ENCODE results near the gene ITPR2.
"Not testable (repeated sequence)": the region's sequence is repeated elsewhere in the genome, so short reads cannot be mapped to it uniquely, and the experiment has no call there.

ITPR2 gene

DNA sequence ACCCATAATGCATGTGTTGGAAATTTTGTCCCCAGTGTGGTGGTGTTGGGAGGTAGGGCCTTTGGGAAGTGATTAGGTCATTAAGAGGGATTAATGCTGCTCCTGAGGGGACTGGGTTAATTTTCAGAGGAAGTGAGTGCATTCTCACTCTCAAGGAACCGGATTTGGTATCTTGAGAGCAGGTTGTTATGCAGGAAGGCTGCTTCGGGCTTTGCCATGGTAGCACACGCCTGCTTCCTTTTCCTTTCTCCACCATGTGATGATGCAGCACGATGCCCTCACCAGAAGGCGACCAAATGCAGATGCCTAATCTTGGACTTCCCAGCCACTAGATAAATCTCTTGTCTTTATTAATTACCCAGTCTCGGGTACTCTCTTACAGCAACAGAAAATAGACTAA, 380.5 kb downstream of the ITPR2 start:
- Histone ChIP-seq H3K27me3 (ENCODE audit: control insufficient read depth, insufficient read depth, low read length) (no peaks in the 10 kb centered on the region), H3K27ac (ENCODE audit: low read depth, low read length) (no peak overlapping the region), H3K4me1 (ENCODE audit: control insufficient read depth, insufficient read depth, low read length) (peaks cover 6% of the 10 kb centered on the region; the same call in 1 of the 2 replicates), H3K9me3 (ENCODE audit: control insufficient read depth, insufficient read depth, low read length) (no peaks in the 10 kb centered on the region), H3K36me3 (ENCODE audit: control insufficient read depth, insufficient read depth, low read length) (no peaks in the 10 kb centered on the region), H3K4me3 (ENCODE audit: low read depth, low read length) (no peak overlapping the region), H3K9ac (ENCODE audit: low read depth, low read length) (no peak overlapping the region)

DNA sequence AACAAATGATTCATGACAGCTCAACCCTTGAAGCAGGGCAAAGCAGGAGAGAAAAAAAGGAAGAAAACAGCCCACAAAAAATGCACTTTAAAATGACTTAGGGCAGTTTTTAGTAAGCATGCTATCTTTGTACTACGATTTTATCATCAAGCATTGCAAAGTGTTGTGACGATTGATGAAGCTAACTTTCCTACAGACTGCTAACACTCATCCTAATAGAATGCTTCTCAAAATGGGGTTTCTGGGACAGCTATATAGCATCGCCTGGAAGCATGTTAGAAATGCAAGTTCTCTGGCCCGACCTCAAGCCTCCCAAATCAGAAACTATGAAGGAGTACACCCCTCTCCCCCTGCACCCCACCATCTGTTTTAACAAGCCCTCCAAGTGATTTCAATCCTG, 381.2 kb downstream of the ITPR2 start:
- no peaks in the 10 kb centered on the region for H3K36me3 ChIP-seq (ENCODE audit: control insufficient read depth, insufficient read depth, low read length)
- no peak overlapping the region for H3K27ac ChIP-seq (ENCODE audit: low read depth, low read length)
- no peaks in the 10 kb centered on the region for H3K9me3 ChIP-seq (ENCODE audit: control insufficient read depth, insufficient read depth, low read length)
- no peaks in the 10 kb centered on the region for H3K27me3 ChIP-seq (ENCODE audit: control insufficient read depth, insufficient read depth, low read length)
- H3K4me1 ChIP-seq (ENCODE audit: control insufficient read depth, insufficient read depth, low read length): peaks cover 6% of the 10 kb centered on the region; the same call in 1 of the 2 replicates
- no peak overlapping the region for H3K9ac ChIP-seq (ENCODE audit: low read depth, low read length)
- no peak overlapping the region for H3K4me3 ChIP-seq (ENCODE audit: low read depth, low read length)

DNA sequence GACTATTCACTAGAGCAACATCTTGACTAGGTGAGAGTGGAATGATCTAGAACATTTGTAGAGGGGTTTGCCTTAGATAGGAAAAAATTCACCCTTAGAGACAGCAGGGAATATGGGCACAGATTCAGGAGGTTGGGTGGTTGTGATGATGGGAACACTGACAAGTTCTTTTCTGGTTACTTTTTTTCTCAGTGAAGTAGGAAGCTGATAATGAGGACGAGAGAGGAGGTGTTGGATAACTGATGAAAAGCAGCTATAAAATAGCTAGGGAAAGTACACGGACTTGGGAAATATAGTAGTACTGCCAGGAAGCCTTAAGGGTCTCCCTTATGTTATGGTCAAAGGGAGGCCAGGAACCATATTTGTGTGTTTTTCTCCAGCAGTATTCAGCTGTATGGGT, 387.1 kb downstream of the ITPR2 start:
- Histone ChIP-seq H3K4me1 (ENCODE audit: control insufficient read depth, insufficient read depth, low read length) (peaks cover 6% of the 10 kb centered on the region; the same call in 1 of the 2 replicates), H3K27ac (ENCODE audit: low read depth, low read length) (no peak overlapping the region)

DNA sequence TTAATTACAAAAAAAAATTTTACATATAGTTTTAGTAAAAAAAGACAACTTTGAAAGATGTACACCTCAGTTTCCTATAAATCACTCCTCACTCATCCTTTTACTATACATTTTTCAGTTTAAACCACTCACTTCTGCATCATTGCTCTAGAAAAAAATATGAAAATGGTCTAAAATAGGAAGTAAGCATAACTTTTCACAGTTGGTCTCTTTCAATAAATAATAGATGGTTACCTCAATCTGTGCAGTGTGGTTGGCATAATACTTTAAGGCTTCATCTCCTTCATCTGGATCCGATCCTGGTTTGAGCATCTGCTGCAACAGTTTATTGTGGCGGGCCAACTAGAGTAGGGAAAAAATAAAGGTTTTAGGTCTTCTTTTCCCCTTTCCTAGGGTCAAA, 389.7 kb downstream of the ITPR2 start:
- Histone ChIP-seq H3K27ac (ENCODE audit: low read depth, low read length) (no peak overlapping the region), H3K9ac (ENCODE audit: low read depth, low read length) (no peak overlapping the region), H3K9me3 (ENCODE audit: control insufficient read depth, insufficient read depth, low read length) (no peaks in the 10 kb centered on the region), H3K27me3 (ENCODE audit: control insufficient read depth, insufficient read depth, low read length) (no peaks in the 10 kb centered on the region), H3K4me3 (ENCODE audit: low read depth, low read length) (no peak overlapping the region), H3K4me1 (ENCODE audit: control insufficient read depth, insufficient read depth, low read length) (peaks cover 6% of the 10 kb centered on the region; the same call in 1 of the 2 replicates), H3K36me3 (ENCODE audit: control insufficient read depth, insufficient read depth, low read length) (no peaks in the 10 kb centered on the region)

More for the DNA sequence above, 387.1 kb downstream of the ITPR2 start:
- Histone ChIP-seq H3K9me3 (ENCODE audit: control insufficient read depth, insufficient read depth, low read length) (no peaks in the 10 kb centered on the region), H3K9ac (ENCODE audit: low read depth, low read length) (no peak overlapping the region), H3K27me3 (ENCODE audit: control insufficient read depth, insufficient read depth, low read length) (no peaks in the 10 kb centered on the region), H3K4me3 (ENCODE audit: low read depth, low read length) (no peak overlapping the region), H3K36me3 (ENCODE audit: control insufficient read depth, insufficient read depth, low read length) (no peaks in the 10 kb centered on the region)

DNA sequence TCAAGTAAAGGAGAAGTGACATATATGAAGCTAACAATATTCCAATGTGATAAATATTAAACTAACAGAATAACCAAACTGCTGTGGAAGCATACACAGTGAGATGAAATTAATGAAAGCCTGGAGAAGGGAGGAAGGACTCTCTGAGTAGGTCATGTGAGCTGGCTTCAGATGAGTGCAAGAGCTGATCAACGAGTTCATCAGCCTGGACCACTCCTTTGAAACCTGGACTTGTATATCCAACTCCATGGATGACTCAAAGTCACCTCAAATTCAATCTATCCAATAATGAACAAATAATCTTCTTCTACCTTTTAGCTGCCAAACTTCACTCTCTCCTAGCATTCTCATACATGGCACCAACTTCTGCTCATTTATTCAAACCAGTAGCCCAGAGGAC, 391.6 kb downstream of the ITPR2 start:
- no peak overlapping the region for H3K4me3 ChIP-seq (ENCODE audit: low read depth, low read length)

DNA sequence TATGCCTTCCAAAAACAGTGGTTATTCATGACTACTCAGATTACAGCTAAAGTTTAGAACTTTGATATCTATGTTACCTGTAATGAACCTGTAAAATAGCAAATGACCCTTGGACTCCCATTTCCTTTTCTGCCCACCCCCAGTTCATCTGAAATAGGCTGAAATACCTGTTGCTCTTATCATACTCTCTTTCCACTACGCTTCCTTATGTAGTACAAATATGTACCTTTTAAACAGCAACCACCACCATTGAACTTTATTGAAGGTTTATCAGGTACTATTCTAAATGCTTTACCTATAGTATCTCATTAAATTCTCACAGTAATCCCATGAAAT, 398.0 kb downstream of the ITPR2 start:
- Histone ChIP-seq H3K9ac (ENCODE audit: low read depth, low read length) (no peak overlapping the region), H3K27me3 (ENCODE audit: control insufficient read depth, insufficient read depth, low read length) (no peaks in the 10 kb centered on the region), H3K27ac (ENCODE audit: low read depth, low read length) (no peak overlapping the region), H3K9me3 (ENCODE audit: control insufficient read depth, insufficient read depth, low read length) (no peaks in the 10 kb centered on the region), H3K36me3 (ENCODE audit: control insufficient read depth, insufficient read depth, low read length) (no peaks in the 10 kb centered on the region), H3K4me3 (ENCODE audit: low read depth, low read length) (no peak overlapping the region), H3K4me1 (ENCODE audit: control insufficient read depth, insufficient read depth, low read length) (no peaks in the 10 kb centered on the region)

More for the DNA sequence above, 391.6 kb downstream of the ITPR2 start:
- Histone ChIP-seq H3K4me1 (ENCODE audit: control insufficient read depth, insufficient read depth, low read length) (peaks cover 6% of the 10 kb centered on the region; the same call in 1 of the 2 replicates), H3K9me3 (ENCODE audit: control insufficient read depth, insufficient read depth, low read length) (no peaks in the 10 kb centered on the region), H3K27ac (ENCODE audit: low read depth, low read length) (no peak overlapping the region), H3K36me3 (ENCODE audit: control insufficient read depth, insufficient read depth, low read length) (no peaks in the 10 kb centered on the region), H3K9ac (ENCODE audit: low read depth, low read length) (no peak overlapping the region), H3K27me3 (ENCODE audit: control insufficient read depth, insufficient read depth, low read length) (no peaks in the 10 kb centered on the region)

DNA sequence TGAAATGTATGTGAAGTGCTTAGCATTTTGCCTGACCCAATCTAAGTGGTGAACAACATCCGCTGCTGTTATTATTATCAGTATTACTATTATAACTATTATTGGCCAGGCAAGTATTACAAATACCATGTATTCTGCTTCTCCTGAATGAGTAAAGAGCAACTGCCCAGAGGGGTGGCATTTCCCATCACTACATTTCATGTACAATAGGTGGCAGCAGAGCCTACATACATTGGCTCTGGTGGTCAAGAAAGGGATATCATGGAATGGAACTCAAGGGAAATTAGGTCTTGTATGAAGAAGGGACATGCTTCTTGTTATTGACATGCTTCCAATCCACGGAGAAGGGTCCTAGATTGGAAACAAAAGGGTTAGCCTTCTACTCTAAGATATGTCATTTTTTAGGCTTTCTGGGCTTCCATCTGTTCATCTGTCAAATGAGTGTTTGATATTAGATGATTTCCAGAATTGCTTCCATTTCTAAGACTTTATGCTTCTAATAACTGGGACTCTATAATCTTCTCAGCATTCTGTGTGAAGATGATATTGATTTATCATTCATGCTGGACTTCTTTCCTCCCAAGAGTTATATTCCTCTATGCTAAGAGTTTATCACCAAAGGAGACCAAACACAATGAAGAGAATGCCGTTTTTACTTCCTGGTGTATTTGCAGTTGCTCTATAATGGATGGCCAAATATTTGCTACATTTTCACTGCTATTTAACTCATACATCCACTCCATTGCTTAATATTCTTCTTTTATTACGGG, 398.5 kb downstream of the ITPR2 start:
- Histone ChIP-seq H3K4me3 (ENCODE audit: low read depth, low read length) (no peak overlapping the region), H3K27me3 (ENCODE audit: control insufficient read depth, insufficient read depth, low read length) (no peaks in the 10 kb centered on the region), H3K27ac (ENCODE audit: low read depth, low read length) (no peak overlapping the region), H3K9ac (ENCODE audit: low read depth, low read length) (no peak overlapping the region), H3K9me3 (ENCODE audit: control insufficient read depth, insufficient read depth, low read length) (no peaks in the 10 kb centered on the region), H3K4me1 (ENCODE audit: control insufficient read depth, insufficient read depth, low read length) (no peaks in the 10 kb centered on the region), H3K36me3 (ENCODE audit: control insufficient read depth, insufficient read depth, low read length) (no peaks in the 10 kb centered on the region)

DNA sequence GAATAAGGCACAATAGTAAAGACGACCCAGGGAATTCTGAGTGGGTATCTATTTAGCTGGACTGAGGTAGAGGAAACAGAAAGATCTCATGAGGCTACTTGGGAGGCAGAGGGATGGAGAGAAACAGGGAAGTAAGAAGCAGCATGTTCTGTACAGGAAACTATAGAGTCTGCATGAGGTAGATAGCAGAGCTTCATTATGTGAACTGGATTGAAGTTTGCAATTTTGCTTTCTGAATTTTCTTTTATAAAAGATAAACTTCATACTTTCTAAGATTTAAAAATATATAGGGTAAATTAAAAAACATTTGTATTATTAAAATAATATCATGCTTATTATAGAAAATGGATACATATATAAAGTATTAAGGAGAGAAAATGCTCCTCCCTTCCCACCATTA, 399.3 kb downstream of the ITPR2 start:
- H3K27ac ChIP-seq (ENCODE audit: low read depth, low read length); H3K36me3 ChIP-seq (ENCODE audit: control insufficient read depth, insufficient read depth, low read length); H3K4me3 ChIP-seq (ENCODE audit: low read depth, low read length); H3K9ac ChIP-seq (ENCODE audit: low read depth, low read length); H3K9me3 ChIP-seq (ENCODE audit: control insufficient read depth, insufficient read depth, low read length); H3K4me1 ChIP-seq (ENCODE audit: control insufficient read depth, insufficient read depth, low read length); H3K27me3 ChIP-seq (ENCODE audit: control insufficient read depth, insufficient read depth, low read length): not testable (repeated sequence)

DNA sequence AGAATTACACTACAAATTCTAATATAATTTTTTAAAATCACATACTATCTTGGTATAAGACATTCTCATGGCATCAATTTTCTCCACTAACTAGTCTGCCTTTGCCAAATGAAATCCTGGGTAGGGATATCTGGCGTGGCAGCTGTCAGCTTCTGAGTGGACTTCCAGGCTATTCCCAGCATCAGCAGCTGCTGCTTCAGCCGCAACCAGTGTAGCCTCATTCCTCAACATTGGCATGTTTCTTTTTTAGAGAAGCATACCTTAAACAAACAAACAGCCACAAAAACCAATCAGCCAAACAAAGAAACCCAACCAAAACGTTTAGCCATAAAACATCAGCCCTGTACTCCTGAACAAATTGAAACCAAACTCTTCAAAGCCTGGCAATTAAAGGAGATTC, 401.8 kb downstream of the ITPR2 start:
- Histone ChIP-seq H3K36me3 (ENCODE audit: control insufficient read depth, insufficient read depth, low read length) (no peaks in the 10 kb centered on the region), H3K4me1 (ENCODE audit: control insufficient read depth, insufficient read depth, low read length) (no peaks in the 10 kb centered on the region), H3K4me3 (ENCODE audit: low read depth, low read length) (no peak overlapping the region), H3K27me3 (ENCODE audit: control insufficient read depth, insufficient read depth, low read length) (no peaks in the 10 kb centered on the region), H3K9ac (ENCODE audit: low read depth, low read length) (no peak overlapping the region), H3K27ac (ENCODE audit: low read depth, low read length) (no peak overlapping the region), H3K9me3 (ENCODE audit: control insufficient read depth, insufficient read depth, low read length) (no peaks in the 10 kb centered on the region)

DNA sequence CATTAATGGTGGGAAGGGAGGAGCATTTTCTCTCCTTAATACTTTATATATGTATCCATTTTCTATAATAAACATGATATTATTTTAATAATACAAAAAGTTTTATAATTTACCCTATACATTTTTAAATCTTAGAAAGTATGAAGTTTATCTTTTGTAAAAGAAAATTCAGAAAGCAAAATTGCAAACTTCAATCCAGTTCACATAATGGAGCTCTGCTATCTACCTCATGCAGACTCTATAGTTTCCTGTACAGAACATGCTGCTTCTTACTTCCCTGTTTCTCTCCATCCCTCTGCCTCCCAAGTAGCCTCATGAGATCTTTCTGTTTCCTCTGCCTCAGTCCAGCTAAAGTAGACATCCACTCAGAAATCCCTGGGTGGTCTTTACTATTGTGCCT, 402.4 kb downstream of the ITPR2 start:
- not testable (repeated sequence) for H3K4me1 ChIP-seq (ENCODE audit: control insufficient read depth, insufficient read depth, low read length); H3K27me3 ChIP-seq (ENCODE audit: control insufficient read depth, insufficient read depth, low read length); H3K9me3 ChIP-seq (ENCODE audit: control insufficient read depth, insufficient read depth, low read length); H3K4me3 ChIP-seq (ENCODE audit: low read depth, low read length); H3K27ac ChIP-seq (ENCODE audit: low read depth, low read length); H3K36me3 ChIP-seq (ENCODE audit: control insufficient read depth, insufficient read depth, low read length); H3K9ac ChIP-seq (ENCODE audit: low read depth, low read length)

DNA sequence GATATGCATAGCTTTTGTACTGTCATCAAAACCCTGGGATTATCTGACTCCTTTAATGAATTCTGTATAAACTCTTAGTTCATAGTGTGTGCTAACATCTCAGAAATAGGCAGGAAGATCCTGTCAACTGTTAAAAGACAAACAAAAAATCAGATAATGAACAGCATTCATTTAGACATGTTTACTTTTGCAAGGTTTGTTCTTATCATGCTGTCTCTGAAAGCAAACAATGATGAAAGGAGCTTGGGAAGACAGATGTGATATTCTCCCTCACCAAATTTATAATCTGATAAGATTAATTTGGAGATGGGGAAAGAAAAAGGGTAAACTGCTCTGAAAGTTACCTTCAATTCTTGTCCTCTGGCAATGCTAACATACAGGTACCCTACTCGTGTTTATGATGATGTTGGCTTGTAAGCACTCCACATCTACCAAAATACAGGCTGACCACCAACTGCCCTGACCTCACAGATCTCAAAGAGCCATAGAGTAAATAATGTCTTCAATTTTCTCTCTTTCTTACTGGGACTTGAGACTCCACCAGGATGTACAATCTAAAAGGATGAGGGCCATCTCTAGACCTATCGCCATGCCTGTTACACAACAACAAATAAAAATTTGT, 403.8 kb downstream of the ITPR2 start:
- no peak overlapping the region for H3K9ac ChIP-seq (ENCODE audit: low read depth, low read length)
- no peak overlapping the region for H3K4me3 ChIP-seq (ENCODE audit: low read depth, low read length)
- H3K36me3 ChIP-seq (ENCODE audit: control insufficient read depth, insufficient read depth, low read length): no peaks in the 10 kb centered on the region
- no peaks in the 10 kb centered on the region for H3K9me3 ChIP-seq (ENCODE audit: control insufficient read depth, insufficient read depth, low read length)
- H3K4me1 ChIP-seq (ENCODE audit: control insufficient read depth, insufficient read depth, low read length): no peaks in the 10 kb centered on the region
- H3K27ac ChIP-seq (ENCODE audit: low read depth, low read length): no peak overlapping the region
- H3K27me3 ChIP-seq (ENCODE audit: control insufficient read depth, insufficient read depth, low read length): no peaks in the 10 kb centered on the region

Data from HUES48 (cell line).